ENCODE results near the gene ACOT7.

GRCh38 chr1:6389971-6390370, 3.6 kb downstream of the ACOT7 start:
- no peak for TF ChIP-seq CTCF (IDR thresholded peaks at IDR 0.05; ENCODE audit: low read depth, low read length, poor library complexity, severe bottlenecking)
- no peak for TF ChIP-seq EZH2phosphoT487 (IDR thresholded peaks at IDR 0.05; ENCODE audit: borderline replicate concordance, low read length)
